ENCODE results near the gene ZNF724. TPM values are rescaled to one million over a fixed set of nuclear protein-coding genes. Genes with fewer than 3 reads are reported as not detected.
"Not testable (repeated sequence)": the region's sequence is repeated elsewhere in the genome, so short reads cannot be mapped to it uniquely, and the experiment has no call there.

ZNF724 gene
- total RNA-seq, result 10 to 100 TPM; 49.8 to 62.1 TPM
- polyA plus RNA-seq (2013, experiment 1 of 2), result 15.7 TPM
- 18.1 TPM for polyA plus RNA-seq (2013, experiment 2 of 2)
- long read RNA-seq, experiment 1, result 0 reads
- long read RNA-seq, experiment 2, partial matches to known transcripts, result 1 of 8 reads
- long read RNA-seq, experiment 2, other reads (novel, unspliced or antisense), result 5 of 8 reads
- long read RNA-seq, experiment 3, transcript ZNF724-201 (4 exons, 2,764 nt), result major isoform, 55 of 68 reads
- long read RNA-seq, experiment 3, partial matches to known transcripts, result 1 of 68 reads
- long read RNA-seq, experiment 3, other reads (novel, unspliced or antisense), result 11 of 68 reads
- long read RNA-seq, experiment 4, partial matches to known transcripts, result 0 of 3 reads
- long read RNA-seq, experiment 4, other reads (novel, unspliced or antisense), result 1 of 3 reads

- 0 to 1% methylated on average over 12 to 31 of the region's 32 CpGs for WGBS, 2 experiments (ENCODE audit: insufficient coverage in 1 of 2, insufficient read length in 1 of 2)
- Histone ChIP-seq H3K9ac (ENCODE audit: extremely low read depth, low read length, poor library complexity, severe bottlenecking) (peak within 1 kb of the TSS; percentile 93), H3K9me3 (ENCODE audit: control insufficient read depth, low read length) (peaks cover 37% of the 10 kb centered on the region), H3K27me3 (ENCODE audit: control insufficient read depth, insufficient read depth, low read length, poor library complexity, severe bottlenecking) (no peaks in the 10 kb centered on the region), H3K4me1 (ENCODE audit: control insufficient read depth, insufficient read depth, low read length) (no peaks in the 10 kb centered on the region), H3K27ac (ENCODE audit: low read depth, low read length) (peak within 1 kb of the TSS; percentile 99), H3K36me3 (ENCODE audit: control insufficient read depth, insufficient read depth, low read length) (peaks cover 39% of the 10 kb centered on the region), H3K4me3 (ENCODE audit: low read length) (peak within 1 kb of the TSS; percentile 91)
- H3K27me3 Mint-ChIP-seq (ENCODE audit: insufficient read depth), result no peaks in the 10 kb centered on the region
- peak within 1 kb of the TSS; percentile 94 for H3K4me3 Mint-ChIP-seq
- H3K4me1 Mint-ChIP-seq, result peaks cover 14% of the 10 kb centered on the region
- no peak for TF ChIP-seq CTCF (conservative IDR thresholded peaks at IDR 0.05)
- H3K9me3 Mint-ChIP-seq, result peaks cover 19% of the 10 kb centered on the region
- DNase-seq, result peak; percentile 98
- H3K27ac Mint-ChIP-seq, result peak within 1 kb of the TSS; percentile 98
- H3K36me3 Mint-ChIP-seq (ENCODE audit: low read depth), result peaks cover 39% of the 10 kb centered on the region
Measured at GRCh38 chr19:23249911-23250649, at the start of gene ZNF724. Gene ZNF724, minus strand, starts transcription at chr19:23250394. Its CDS starts 152 bp downstream, at chr19:23250242.

DNA sequence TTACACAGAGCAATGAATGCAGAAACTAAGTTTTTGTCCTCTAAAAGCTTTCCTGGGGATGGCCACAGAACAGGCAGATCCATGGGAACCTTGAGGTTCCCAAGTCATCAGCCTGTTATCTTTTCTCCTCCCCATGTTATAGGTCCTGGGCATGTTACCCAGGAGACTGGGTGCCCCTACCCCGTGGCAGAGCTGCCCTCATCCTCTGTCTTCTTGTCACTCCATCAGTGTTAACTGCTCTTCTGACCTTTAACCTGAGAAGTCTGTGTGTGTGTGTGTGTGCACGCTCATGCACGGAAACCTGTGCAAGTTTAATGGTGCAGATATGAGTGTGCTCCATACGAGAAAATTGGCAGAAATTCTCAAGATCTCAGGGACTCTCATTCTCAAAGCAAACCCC, 43.9 kb upstream of the ZNF724 start:
- H3K9ac ChIP-seq (ENCODE audit: extremely low read depth, low read length, poor library complexity, severe bottlenecking), result no peak overlapping the region
- H3K36me3 ChIP-seq (ENCODE audit: control insufficient read depth, insufficient read depth, low read length), result no peaks in the 10 kb centered on the region
- WGBS, 2 experiments (ENCODE audit: insufficient coverage in 1 of 2, insufficient read length in 1 of 2), result 75 to 93% methylated on average over 3 to 4 of the region's 4 CpGs
- no peak for DNase-seq
- no peaks in the 10 kb centered on the region for H3K27me3 ChIP-seq (ENCODE audit: control insufficient read depth, insufficient read depth, low read length, poor library complexity, severe bottlenecking)
- H3K27ac ChIP-seq (ENCODE audit: low read depth, low read length), result no peak overlapping the region
- H3K27ac Mint-ChIP-seq, result no peak overlapping the region
- H3K27me3 Mint-ChIP-seq (ENCODE audit: insufficient read depth), result no peaks in the 10 kb centered on the region
- no peaks in the 10 kb centered on the region for H3K36me3 Mint-ChIP-seq (ENCODE audit: low read depth)
- H3K9me3 Mint-ChIP-seq, result peaks cover 57% of the 10 kb centered on the region
- no peak overlapping the region for H3K4me3 ChIP-seq (ENCODE audit: low read length)
- no peak overlapping the region for H3K4me3 Mint-ChIP-seq
- H3K4me1 Mint-ChIP-seq, result no peaks in the 10 kb centered on the region
- TF ChIP-seq CTCF (conservative IDR thresholded peaks at IDR 0.05), result no peak
- no peaks in the 10 kb centered on the region for H3K9me3 ChIP-seq (ENCODE audit: control insufficient read depth, low read length)
- H3K4me1 ChIP-seq (ENCODE audit: control insufficient read depth, insufficient read depth, low read length), result no peaks in the 10 kb centered on the region

- H3K4me3 ChIP-seq (ENCODE audit: low read length); H3K4me3 Mint-ChIP-seq; H3K27ac Mint-ChIP-seq; H3K4me1 ChIP-seq (ENCODE audit: control insufficient read depth, insufficient read depth, low read length); H3K36me3 Mint-ChIP-seq (ENCODE audit: low read depth); H3K36me3 ChIP-seq (ENCODE audit: control insufficient read depth, insufficient read depth, low read length); H3K27me3 Mint-ChIP-seq (ENCODE audit: insufficient read depth); H3K9ac ChIP-seq (ENCODE audit: extremely low read depth, low read length, poor library complexity, severe bottlenecking); DNase-seq; H3K4me1 Mint-ChIP-seq; H3K27me3 ChIP-seq (ENCODE audit: control insufficient read depth, insufficient read depth, low read length, poor library complexity, severe bottlenecking); H3K27ac ChIP-seq (ENCODE audit: low read depth, low read length): not testable (repeated sequence)
- WGBS, 2 experiments (ENCODE audit: insufficient coverage in 1 of 2, insufficient read length in 1 of 2), result 75 to 88% methylated on average over 4 to 26 of the region's 26 CpGs
- peaks cover 71% of the 10 kb centered on the region for H3K9me3 Mint-ChIP-seq
- H3K9me3 ChIP-seq (ENCODE audit: control insufficient read depth, low read length), result peaks cover 36% of the 10 kb centered on the region
Measured at GRCh38 chr19:23289966-23290365, 39.8 kb upstream of the ZNF724 start.
